Measurements from ENCODE around the gene POU6F2. TPM values are rescaled to one million over a fixed set of nuclear protein-coding genes. Genes with fewer than 3 reads are reported as not detected.

The POU6F2 gene
- total RNA-seq, 6 donors from 2014 or later, result under 0.01 to 1.4 (median 0.24) TPM; not detected in 2

- ATAC-seq (ENCODE audit: low FRiP score in 2 of 2), result peak; percentile 30 to 39
Observed at GRCh38 chr7:38975944-38976392, 1.7 kb upstream of the POU6F2 start.

GRCh38 chr7:38978491-38978890, 782 bp downstream of the POU6F2 start:
- H3K36me3 ChIP-seq, result no peaks in the 10 kb centered on the region
- TF ChIP-seq POLR2AphosphoS5 (IDR thresholded peaks at IDR 0.05) (no peak), POLR2A (IDR thresholded peaks at IDR 0.05) (no peak), CTCF (IDR thresholded peaks at IDR 0.05) (no peak), EP300 (IDR thresholded peaks at IDR 0.05) (no peak)
- H3K27ac ChIP-seq, result no peak overlapping the region
- peaks cover 0 to 9% (median 4%) of the 10 kb centered on the region in 4 donors for H3K27me3 ChIP-seq
- no peaks in the 10 kb centered on the region for H3K9me3 ChIP-seq
- no peak overlapping the region for H3K4me3 ChIP-seq
- peaks cover 0 to 6% (median 5%) of the 10 kb centered on the region in 4 donors for H3K4me1 ChIP-seq
- 65 to 67% methylated on average over 5 of the region's 5 CpGs for WGBS, 2 donors
- ATAC-seq (ENCODE audit: low FRiP score in 2 of 2) (no peak), DNase-seq (no peak)

More at GRCh38 chr7:38975944-38976392, 1.7 kb upstream of the POU6F2 start:
- 7% methylated on average over 36 of the region's 38 CpGs; no CpG with 5 or more reads in 1 of the 2 donors for WGBS, 2 donors
- peaks cover 0 to 9% (median 4%) of the 10 kb centered on the region in 4 donors for H3K27me3 ChIP-seq
- peak overlapping the region in 3 of 4 donors; percentile 24 to 36 (median 26) for H3K4me3 ChIP-seq
- no peaks in the 10 kb centered on the region for H3K36me3 ChIP-seq
- no peak for TF ChIP-seq POLR2A (IDR thresholded peaks at IDR 0.05)
- TF ChIP-seq CTCF (IDR thresholded peaks at IDR 0.05), result no peak
- no peak for TF ChIP-seq POLR2AphosphoS5 (IDR thresholded peaks at IDR 0.05)
- no peak for TF ChIP-seq EP300 (IDR thresholded peaks at IDR 0.05)
- H3K9me3 ChIP-seq, result no peaks in the 10 kb centered on the region
- peak in 1 of 2 donors; percentile 79 for DNase-seq
- peaks cover 0 to 6% (median 5%) of the 10 kb centered on the region in 4 donors for H3K4me1 ChIP-seq
- no peak overlapping the region for H3K27ac ChIP-seq

GRCh38 chr7:38992203-38992602, 14.5 kb downstream of the POU6F2 start:
- Histone ChIP-seq H3K36me3 (no peaks in the 10 kb centered on the region), H3K27ac (no peak overlapping the region), H3K27me3 (no peaks in the 10 kb centered on the region), H3K9me3 (no peaks in the 10 kb centered on the region), H3K4me3 (no peak overlapping the region), H3K4me1 (no peaks in the 10 kb centered on the region)
- TF ChIP-seq POLR2AphosphoS5 (IDR thresholded peaks at IDR 0.05), result no peak
- TF ChIP-seq CTCF (IDR thresholded peaks at IDR 0.05), result no peak
- no peak for ATAC-seq (ENCODE audit: low FRiP score in 2 of 2)
- 73 to 74% methylated on average over 4 of the region's 4 CpGs for WGBS, 2 donors
- DNase-seq, result no peak

- Histone ChIP-seq H3K4me3 (no peak overlapping the region), H3K36me3 (no peaks in the 10 kb centered on the region), H3K27ac (no peak overlapping the region), H3K4me1 (no peaks in the 10 kb centered on the region), H3K27me3 (no peaks in the 10 kb centered on the region), H3K9me3 (no peaks in the 10 kb centered on the region)
- TF ChIP-seq POLR2A (IDR thresholded peaks at IDR 0.05) (no peak), CTCF (IDR thresholded peaks at IDR 0.05) (no peak), EP300 (IDR thresholded peaks at IDR 0.05) (no peak), POLR2AphosphoS5 (IDR thresholded peaks at IDR 0.05) (no peak)
- DNase-seq (no peak), ATAC-seq (ENCODE audit: low FRiP score in 2 of 2) (no peak)
- WGBS, 2 donors, result 87 to 89% methylated on average over 1 of the region's 1 CpG
Observed at GRCh38 chr7:39001595-39001994, 23.9 kb downstream of the POU6F2 start.

GRCh38 chr7:39002755-39003154, 25.0 kb downstream of the POU6F2 start:
- DNase-seq (no peak), ATAC-seq (ENCODE audit: low FRiP score in 2 of 2) (no peak)
- Histone ChIP-seq H3K4me3 (no peak overlapping the region), H3K36me3 (no peaks in the 10 kb centered on the region), H3K4me1 (no peaks in the 10 kb centered on the region), H3K9me3 (no peaks in the 10 kb centered on the region), H3K27me3 (no peaks in the 10 kb centered on the region), H3K27ac (no peak overlapping the region)
- TF ChIP-seq CTCF (IDR thresholded peaks at IDR 0.05) (no peak), POLR2AphosphoS5 (IDR thresholded peaks at IDR 0.05) (no peak), POLR2A (IDR thresholded peaks at IDR 0.05) (no peak), EP300 (IDR thresholded peaks at IDR 0.05) (no peak)
- WGBS, 2 donors, result 81 to 82% methylated on average over 5 of the region's 5 CpGs

Measured in upper lobe of left lung (tissue), 6 donors.